B cell (primary cell): ENCODE results near the gene TMEM221. TPM values are rescaled to one million over a fixed set of nuclear protein-coding genes. Genes with fewer than 3 reads are reported as not detected.

Experiments used
- ATAC-seq: fragments of 200-7000 bp; cut with Tn5 transposase; one replicate; pipeline ENCODE4 v1.10.0; 2021; ENCODE audit warnings: low read depth, mild to moderate bottlenecking, moderate number of reproducible peaks, moderate library complexity
- CTCF ChIA-PET: fragments of 350-600 bp; sonication (Branson Sonifier 250); formaldehyde crosslinking; loops from one replicate; lab custom pipeline; 2021; ENCODE audit warnings: antibody characterized with exemption, inconsistent platforms; lab: Charles Lee
- POLR2A ChIA-PET: fragments of 350-600 bp; sonication (Branson Sonifier 250); formaldehyde crosslinking; loops from one replicate; lab custom pipeline; 2021; ENCODE audit warnings: antibody characterized with exemption; lab: Charles Lee
- DNase-seq: peaks from one replicate; pipeline ENCODE4 v3.0.0; 2013
- H2AFZ ChIP-seq: 2 replicates; pipeline ENCODE4 v1.6.1; 2012; ENCODE audit warnings: mild to moderate bottlenecking, low read depth, low read length; ENCODE audit not compliant: insufficient read depth, poor library complexity, severe bottlenecking
- H3K27ac ChIP-seq, 2 donors: 1 replicate in 1 of 2; 2 replicates in 1 of 2; pipeline ENCODE4 v1.5.1; 2012 to 2013; ENCODE audit warnings: low read length in 2 of 2, mild to moderate bottlenecking in 2 of 2, moderate library complexity in 1 of 2
- H3K27me3 ChIP-seq, 4 experiments: fragments of 200-600 bp in 1 of 4; sonication (generic) in 1 of 4; replicated peaks in 1 of 4; 1 replicate in 2 of 4; 2 replicates in 2 of 4; pipeline versions ENCODE4 v1.6.1 to v1.7.0; 2013 to 2016; ENCODE audit warnings: low read length in 3 of 4, mild to moderate bottlenecking in 2 of 4, mixed read lengths in 1 of 4, moderate library complexity in 1 of 4; ENCODE audit not compliant: insufficient read depth in 4 of 4, control insufficient read depth in 3 of 4; ENCODE audit errors: control extremely low read depth in 1 of 4
- H3K36me3 ChIP-seq, 2 experiments: replicated peaks in 1 of 2; 1 replicate in 1 of 2; 2 replicates in 1 of 2; pipeline versions ENCODE4 v1.6.1 to v1.7.1; 2013; ENCODE audit warnings: low read length in 1 of 2; ENCODE audit not compliant: insufficient read depth in 2 of 2, control insufficient read depth in 1 of 2; ENCODE audit errors: control extremely low read depth in 1 of 2, extremely low read depth in 1 of 2
- H3K4me1 ChIP-seq, 2 donors: fragments of 200-600 bp in 1 of 2; sonication (generic) in 1 of 2; 1 replicate in 1 of 2; 2 replicates in 1 of 2; pipeline versions ENCODE4 v1.5.1 to v1.6.1; 2013 to 2017; ENCODE audit warnings: low read length in 2 of 2; ENCODE audit not compliant: control insufficient read depth in 2 of 2, insufficient read depth in 2 of 2
- H3K4me2 ChIP-seq: replicated peaks from 2 replicates; pipeline ENCODE3; 2012; ENCODE audit warnings: mild to moderate bottlenecking, low read depth, low read length; ENCODE audit not compliant: poor library complexity, severe bottlenecking
- H3K4me3 ChIP-seq, 5 experiments: fragments of 200-600 bp in 1 of 5; sonication (generic) in 1 of 5; 1 replicate in 3 of 5; 2 replicates in 2 of 5; pipeline versions ENCODE4 v1.5.1 to v1.7.0; 2011 to 2016; ENCODE audit warnings: low read length in 4 of 5, mild to moderate bottlenecking in 4 of 5, low read depth in 2 of 5, control low read depth in 1 of 5, moderate library complexity in 1 of 5; ENCODE audit not compliant: insufficient read depth in 1 of 5; ENCODE audit errors: control extremely low read depth in 1 of 5, extremely low read depth in 1 of 5
- H3K79me2 ChIP-seq: fragments of 200-600 bp; sonication (generic); one replicate; pipeline ENCODE4 v1.6.0; 2016; ENCODE audit warnings: low read length; ENCODE audit not compliant: control insufficient read depth, insufficient read depth
- H3K9ac ChIP-seq: fragments of 200-600 bp; sonication (generic); 2 replicates; pipeline ENCODE4 v1.6.1; 2017; ENCODE audit warnings: mild to moderate bottlenecking, low read length, moderate library complexity
- H3K9me3 ChIP-seq, 3 donors: one replicate each; pipeline versions ENCODE4 v1.6.1 to v1.7.1; 2013; ENCODE audit warnings: low read length in 2 of 3; ENCODE audit not compliant: control insufficient read depth in 2 of 3, insufficient read depth in 1 of 3; ENCODE audit errors: control extremely low read depth in 1 of 3
- H4K20me1 ChIP-seq: 2 replicates; pipeline ENCODE4 v1.6.0; 2012; ENCODE audit warnings: mild to moderate bottlenecking, low read length; ENCODE audit not compliant: insufficient read depth, control insufficient read depth, poor library complexity, severe bottlenecking
- H3K27ac Mint-ChIP-seq: one replicate; pipeline ENCODE4 v1.8.0; 2021; ENCODE audit warnings: mixed read lengths
- H3K27me3 Mint-ChIP-seq: one replicate; pipeline ENCODE4 v1.8.0; 2021; ENCODE audit warnings: mixed read lengths
- H3K4me1 Mint-ChIP-seq: one replicate; pipeline ENCODE4 v1.8.0; 2021; ENCODE audit warnings: mixed read lengths
- H3K4me3 Mint-ChIP-seq: one replicate; pipeline ENCODE4 v1.8.0; 2021; ENCODE audit warnings: mixed read lengths
- H3K9me3 Mint-ChIP-seq: one replicate; pipeline ENCODE4 v1.8.0; 2022; ENCODE audit warnings: mixed read lengths; ENCODE audit not compliant: insufficient read depth
- CTCF ChIP-seq: fragments of 200-600 bp; IDR thresholded peaks from one replicate; pipeline ENCODE4 v1.8.0; 2022; ENCODE audit warnings: antibody characterized with exemption, mild to moderate bottlenecking
- EZH2 ChIP-seq: IDR thresholded peaks from 2 replicates; pipeline ENCODE4 v1.6.1; 2012; ENCODE audit warnings: borderline replicate concordance, low read depth, mild to moderate bottlenecking, moderate library complexity, low read length; ENCODE audit not compliant: insufficient read depth, poor library complexity, severe bottlenecking
- WGBS: methylation state at CpG from one replicate; pipeline ENCODE4 v1.1.5; 2013; ENCODE audit warnings: missing lambda C conversion rate; ENCODE audit not compliant: insufficient coverage; 5-methylcytosine and 5-hydroxymethylcytosine counted together
- intact Hi-C: fragments of 100-400 bp; cut with micrococcal nuclease; formaldehyde crosslinking; loops from one replicate; pipeline ENCODE4 v1.10.0; 2022
- polyA plus RNA-seq: library from polyadenylated mRNA; depleted of rRNA; stranded (reverse); fragments of >200 nt; gene quantifications from 2 replicates; pipeline ENCODE4 v1.2.3, GENCODE V29; 2012
- total RNA-seq, 2 donors: library from RNA; stranded (reverse); fragments of 120-200 nt in 1 of 2; gene quantifications; 1 replicate in 1 of 2; 2 replicates in 1 of 2; pipeline versions ENCODE4 v1.2.3 to v1.2.4, GENCODE V29; 2013 to 2022

Gene TMEM221
- total and polyA plus RNA-seq, 2 donors (not counting 1 experiment from before 2014, with no cell fraction given): not detected

GRCh38 chr19:17436094-17436873 is 12.2 kb downstream of the TMEM221 start:
- intact Hi-C loops: no loop called here
- CTCF ChIA-PET: interaction anchor here (1.0 kb wide), 1 partner anchor 10 kb away, joined by 3 read pairs; no protein-coding TSS in a partner anchor
- no peaks in the 10 kb centered on the region for H3K27me3 Mint-ChIP-seq

More at GRCh38 chr19:17436094-17436873, 12.2 kb downstream of the TMEM221 start:
- TF ChIP-seq EZH2: no peak
- no peak for TF ChIP-seq CTCF
- ATAC-seq: no peak
- H3K36me3 ChIP-seq: no peaks in the 10 kb centered on the region
- Mint-ChIP-seq H3K9me3 (no peaks in the 10 kb centered on the region), H3K4me3 (no peak overlapping the region), H3K4me1 (no peaks in the 10 kb centered on the region), H3K27ac (no peak overlapping the region)
- H3K4me2 ChIP-seq: no peak overlapping the region
- no peaks in the 10 kb centered on the region for H3K79me2 ChIP-seq
- no peak for DNase-seq
- H3K9me3 ChIP-seq: peaks cover 0 to 10% (median under 1%) of the 10 kb centered on the region in 3 donors
- no peaks in the 10 kb centered on the region for H3K4me1 ChIP-seq
- H2AFZ ChIP-seq: no peak overlapping the region
- WGBS: 98% methylated on average over 20 of the region's 25 CpGs
- H3K9ac ChIP-seq: no peak overlapping the region
- no peaks in the 10 kb centered on the region for H4K20me1 ChIP-seq
- POLR2A ChIA-PET: no interaction called here
- H3K27ac ChIP-seq: no peak overlapping the region
- H3K27me3 ChIP-seq: no peaks in the 10 kb centered on the region
- H3K4me3 ChIP-seq: no peak overlapping the region
